Stimulated activated CD8-positive, alpha-beta memory T cell treated with anti-CD3 and anti-CD28 coated beads, Interleukin-12 subunit alpha, Interleukin-12 subunit beta, amount 100 ng/mL, for 4 hours (primary cell): ENCODE measurements around the gene HASPIN.

ENCODE experiments used
- DNase-seq: peaks from one replicate; pipeline ENCODE4 v3.0.0-alpha.2; 2020; ENCODE audit warnings: low read depth

Gene HASPIN

GRCh38 chr17:3763777-3764170 lies 40.1 kb downstream of the HASPIN start:
- DNase-seq: no peak

- DNase-seq: no peak
These were observed 42.3 kb downstream of the HASPIN start for GRCh38 chr17:3765981-3766380.

GRCh38 chr17:3766779-3767178 lies 43.1 kb downstream of the HASPIN start:
- DNase-seq: no peak

- no peak for DNase-seq
These were observed 44.6 kb downstream of the HASPIN start for GRCh38 chr17:3768341-3768740.

- DNase-seq: no peak
These were observed 45.1 kb downstream of the HASPIN start for GRCh38 chr17:3768769-3769168.

GRCh38 chr17:3770466-3770865 lies 46.8 kb downstream of the HASPIN start:
- DNase-seq: peak; percentile 42

GRCh38 chr17:3771140-3771539 lies 47.4 kb downstream of the HASPIN start:
- no peak for DNase-seq

- no peak for DNase-seq
These were observed 49.1 kb downstream of the HASPIN start for GRCh38 chr17:3772764-3773163.

GRCh38 chr17:3773511-3773910 lies 49.8 kb downstream of the HASPIN start:
- no peak for DNase-seq

GRCh38 chr17:3773966-3774365 lies 50.3 kb downstream of the HASPIN start:
- no peak for DNase-seq
